ENCODE data around the gene KRTAP10-12. TPM values are rescaled to one million over a fixed set of nuclear protein-coding genes. Genes with fewer than 3 reads are reported as not detected.
A peak's percentile ranks its signal among the peaks of the same experiment; 100 is the strongest.

KRTAP10-12 gene
- total and polyA plus RNA-seq, 2 experiments from 2014 or later = not detected

- Histone ChIP-seq H3K27me3 (no peaks in the 10 kb centered on the region), H3K4me2 (no peak overlapping the region), H4K20me1 (ENCODE audit: insufficient read depth, poor library complexity, severe bottlenecking) (no peaks in the 10 kb centered on the region), H3K9me2 (replicated peaks; ENCODE audit: insufficient read depth) (no peaks in the 10 kb centered on the region), H3K4me1 (ENCODE audit: insufficient read depth) (no peaks in the 10 kb centered on the region), H3K4me3 (no peak overlapping the region), H3K27ac (no peak overlapping the region), H3K79me2 (no peaks in the 10 kb centered on the region), H2AFZ (no peak overlapping the region), H3K9me3 (ENCODE audit: low read depth) (no peaks in the 10 kb centered on the region), H3K36me3 (replicated peaks; ENCODE audit: insufficient read depth, low read depth) (no peaks in the 10 kb centered on the region)
- no peak for TF ChIP-seq CTCF (IDR thresholded peaks at IDR 0.05; ENCODE audit: poor library complexity)
- TF ChIP-seq EZH2 (IDR thresholded peaks at IDR 0.05; ENCODE audit: borderline replicate concordance) = no peak
- no peak for TF ChIP-seq EZH2phosphoT487 (IDR thresholded peaks at IDR 0.05; ENCODE audit: low read depth, severe bottlenecking, unreplicated experiment)
- WGBS (ENCODE audit: low lambda C conversion rate, missing lambda C conversion rate) = 94% methylated on average over 7 of the region's 7 CpGs
- no peak for DNase-seq (ENCODE audit: low spot score)
Observed at GRCh38 chr21:44740742-44741141, 43.8 kb downstream of the KRTAP10-12 start.

GRCh38 chr21:44741921-44742320, 44.9 kb downstream of the KRTAP10-12 start:
- no peaks in the 10 kb centered on the region for H3K36me3 ChIP-seq (replicated peaks; ENCODE audit: insufficient read depth, low read depth)
- H3K79me2 ChIP-seq = no peaks in the 10 kb centered on the region
- no peaks in the 10 kb centered on the region for H3K27me3 ChIP-seq
- H2AFZ ChIP-seq = no peak overlapping the region
- no peaks in the 10 kb centered on the region for H3K9me3 ChIP-seq (ENCODE audit: low read depth)
- H4K20me1 ChIP-seq (ENCODE audit: insufficient read depth, poor library complexity, severe bottlenecking) = no peaks in the 10 kb centered on the region
- no peaks in the 10 kb centered on the region for H3K4me1 ChIP-seq (ENCODE audit: insufficient read depth)
- H3K4me3 ChIP-seq = no peak overlapping the region
- no peak for DNase-seq (ENCODE audit: low spot score)
- no peak for TF ChIP-seq EZH2phosphoT487 (IDR thresholded peaks at IDR 0.05; ENCODE audit: low read depth, severe bottlenecking, unreplicated experiment)
- no peak for TF ChIP-seq EZH2 (IDR thresholded peaks at IDR 0.05; ENCODE audit: borderline replicate concordance)
- TF ChIP-seq CTCF (IDR thresholded peaks at IDR 0.05; ENCODE audit: poor library complexity) = no peak
- WGBS (ENCODE audit: low lambda C conversion rate, missing lambda C conversion rate) = 99% methylated on average over 3 of the region's 3 CpGs
- H3K4me2 ChIP-seq = no peak overlapping the region
- no peak overlapping the region for H3K27ac ChIP-seq
- H3K9me2 ChIP-seq (replicated peaks; ENCODE audit: insufficient read depth) = no peaks in the 10 kb centered on the region

GRCh38 chr21:44742418-44743153, 45.6 kb downstream of the KRTAP10-12 start:
- no peaks in the 10 kb centered on the region for H3K36me3 ChIP-seq (replicated peaks; ENCODE audit: insufficient read depth, low read depth)
- no peaks in the 10 kb centered on the region for H3K4me1 ChIP-seq (ENCODE audit: insufficient read depth)

More at GRCh38 chr21:44742418-44743153, 45.6 kb downstream of the KRTAP10-12 start:
- Histone ChIP-seq H2AFZ (no peak overlapping the region), H3K4me2 (no peak overlapping the region), H3K27ac (no peak overlapping the region), H3K79me2 (no peaks in the 10 kb centered on the region), H3K4me3 (no peak overlapping the region), H3K27me3 (no peaks in the 10 kb centered on the region), H3K9me3 (ENCODE audit: low read depth) (no peaks in the 10 kb centered on the region), H3K9me2 (replicated peaks; ENCODE audit: insufficient read depth) (no peaks in the 10 kb centered on the region), H4K20me1 (ENCODE audit: insufficient read depth, poor library complexity, severe bottlenecking) (no peaks in the 10 kb centered on the region)
- TF ChIP-seq CTCF (IDR thresholded peaks at IDR 0.05; ENCODE audit: poor library complexity) (peak; percentile 31), EZH2 (IDR thresholded peaks at IDR 0.05; ENCODE audit: borderline replicate concordance) (no peak), EZH2phosphoT487 (IDR thresholded peaks at IDR 0.05; ENCODE audit: low read depth, severe bottlenecking, unreplicated experiment) (no peak)
- DNase-seq (ENCODE audit: low spot score) = no peak
- 82% methylated on average over 1 of the region's 1 CpG for WGBS (ENCODE audit: low lambda C conversion rate, missing lambda C conversion rate)

Small RNA genes within 50 kb of the gene (small RNA-seq; reads per million reads assigned to genes)
- gene KRTAP12-6P = not detected

Other genes starting within 250 kb of the KRTAP10-12 start
- 7.3 and 7.8 TPM in 2 replicates for gene LRRC3, start 241.7 kb upstream of the KRTAP10-12 start, total RNA-seq
- 5.6 and 7.2 TPM in 2 replicates for gene LRRC3, start 241.7 kb upstream of the KRTAP10-12 start, polyA plus RNA-seq
- gene KRTAP10-1, start 157.0 kb upstream of the KRTAP10-12 start, total RNA-seq = not detected in 2 replicates
- not detected in 2 replicates for gene KRTAP10-1, start 157.0 kb upstream of the KRTAP10-12 start, polyA plus RNA-seq
- gene KRTAP10-2, start 145.7 kb upstream of the KRTAP10-12 start, total RNA-seq = not detected in 2 replicates
- gene KRTAP10-2, start 145.7 kb upstream of the KRTAP10-12 start, polyA plus RNA-seq = not detected in 2 replicates
- gene KRTAP10-3, start 138.4 kb upstream of the KRTAP10-12 start, total RNA-seq = not detected in 2 replicates
- gene KRTAP10-3, start 138.4 kb upstream of the KRTAP10-12 start, polyA plus RNA-seq = not detected in 2 replicates
- not detected in 2 replicates for gene KRTAP10-4, start 123.4 kb upstream of the KRTAP10-12 start, total RNA-seq
- gene KRTAP10-4, start 123.4 kb upstream of the KRTAP10-12 start, polyA plus RNA-seq = not detected in 2 replicates
- gene KRTAP10-5, start 116.6 kb upstream of the KRTAP10-12 start, total RNA-seq = not detected in 2 replicates
- not detected in 2 replicates for gene KRTAP10-5, start 116.6 kb upstream of the KRTAP10-12 start, polyA plus RNA-seq
- gene KRTAP10-6, start 104.7 kb upstream of the KRTAP10-12 start, total RNA-seq = not detected in 2 replicates
- not detected in 2 replicates for gene KRTAP10-6, start 104.7 kb upstream of the KRTAP10-12 start, polyA plus RNA-seq
- not detected in 2 replicates for gene KRTAP10-7, start 96.6 kb upstream of the KRTAP10-12 start, total RNA-seq
- gene KRTAP10-7, start 96.6 kb upstream of the KRTAP10-12 start, polyA plus RNA-seq = not detected in 2 replicates
- not detected in 2 replicates for gene KRTAP10-8, start 85.1 kb upstream of the KRTAP10-12 start, total RNA-seq
- not detected in 2 replicates for gene KRTAP10-8, start 85.1 kb upstream of the KRTAP10-12 start, polyA plus RNA-seq
- gene KRTAP10-9, start 70.1 kb upstream of the KRTAP10-12 start, total RNA-seq = not detected in 2 replicates
- gene KRTAP10-9, start 70.1 kb upstream of the KRTAP10-12 start, polyA plus RNA-seq = not detected in 2 replicates
- not detected in 2 replicates for gene KRTAP10-10, start 59.8 kb upstream of the KRTAP10-12 start, total RNA-seq
- gene KRTAP10-10, start 59.8 kb upstream of the KRTAP10-12 start, polyA plus RNA-seq = not detected in 2 replicates
- gene KRTAP10-11, start 50.8 kb upstream of the KRTAP10-12 start, total RNA-seq = not detected in 2 replicates
- not detected in 2 replicates for gene KRTAP10-11, start 50.8 kb upstream of the KRTAP10-12 start, polyA plus RNA-seq
- not detected in 2 replicates for gene KRTAP12-4, start 42.5 kb upstream of the KRTAP10-12 start, total RNA-seq
- not detected in 2 replicates for gene KRTAP12-4, start 42.5 kb upstream of the KRTAP10-12 start, polyA plus RNA-seq
- gene KRTAP12-3, start 39.2 kb upstream of the KRTAP10-12 start, total RNA-seq = not detected in 2 replicates
- gene KRTAP12-3, start 39.2 kb upstream of the KRTAP10-12 start, polyA plus RNA-seq = not detected in 2 replicates
- gene KRTAP12-2, start 30.2 kb upstream of the KRTAP10-12 start, total RNA-seq = not detected in 2 replicates
- gene KRTAP12-2, start 30.2 kb upstream of the KRTAP10-12 start, polyA plus RNA-seq = not detected in 2 replicates
- not detected in 2 replicates for gene KRTAP12-1, start 15.0 kb upstream of the KRTAP10-12 start, total RNA-seq
- gene KRTAP12-1, start 15.0 kb upstream of the KRTAP10-12 start, polyA plus RNA-seq = not detected in 2 replicates
- gene TSPEAR, start 14.4 kb downstream of the KRTAP10-12 start, total RNA-seq = 0.16 TPM in 1 of 2 replicates, not detected in the other
- 0.35 and 0.66 TPM in 2 replicates for gene TSPEAR, start 14.4 kb downstream of the KRTAP10-12 start, polyA plus RNA-seq
- gene UBE2G2, start 104.6 kb downstream of the KRTAP10-12 start, total RNA-seq = 45.8 and 61.6 TPM in 2 replicates
- 50.4 and 55.2 TPM in 2 replicates for gene UBE2G2, start 104.6 kb downstream of the KRTAP10-12 start, polyA plus RNA-seq
- gene SUMO3, start 120.9 kb downstream of the KRTAP10-12 start, total RNA-seq = 68.5 and 77.2 TPM in 2 replicates
- 97.0 and 107 TPM in 2 replicates for gene SUMO3, start 120.9 kb downstream of the KRTAP10-12 start, polyA plus RNA-seq
- gene PTTG1IP, start 176.5 kb downstream of the KRTAP10-12 start, total RNA-seq = 344 and 348 TPM in 2 replicates
- gene PTTG1IP, start 176.5 kb downstream of the KRTAP10-12 start, polyA plus RNA-seq = 315 and 362 TPM in 2 replicates
- gene ITGB2, start 223.7 kb downstream of the KRTAP10-12 start, total RNA-seq = 1.6 and 3.8 TPM in 2 replicates
- 3.8 and 4.2 TPM in 2 replicates for gene ITGB2, start 223.7 kb downstream of the KRTAP10-12 start, polyA plus RNA-seq
- 11.5 and 16.3 TPM in 2 replicates for gene SLX9, start 242.9 kb downstream of the KRTAP10-12 start, total RNA-seq
- gene SLX9, start 242.9 kb downstream of the KRTAP10-12 start, polyA plus RNA-seq = 33.2 and 37.2 TPM in 2 replicates